ENCODE results near the gene DAG1.

DAG1 gene

DNA sequence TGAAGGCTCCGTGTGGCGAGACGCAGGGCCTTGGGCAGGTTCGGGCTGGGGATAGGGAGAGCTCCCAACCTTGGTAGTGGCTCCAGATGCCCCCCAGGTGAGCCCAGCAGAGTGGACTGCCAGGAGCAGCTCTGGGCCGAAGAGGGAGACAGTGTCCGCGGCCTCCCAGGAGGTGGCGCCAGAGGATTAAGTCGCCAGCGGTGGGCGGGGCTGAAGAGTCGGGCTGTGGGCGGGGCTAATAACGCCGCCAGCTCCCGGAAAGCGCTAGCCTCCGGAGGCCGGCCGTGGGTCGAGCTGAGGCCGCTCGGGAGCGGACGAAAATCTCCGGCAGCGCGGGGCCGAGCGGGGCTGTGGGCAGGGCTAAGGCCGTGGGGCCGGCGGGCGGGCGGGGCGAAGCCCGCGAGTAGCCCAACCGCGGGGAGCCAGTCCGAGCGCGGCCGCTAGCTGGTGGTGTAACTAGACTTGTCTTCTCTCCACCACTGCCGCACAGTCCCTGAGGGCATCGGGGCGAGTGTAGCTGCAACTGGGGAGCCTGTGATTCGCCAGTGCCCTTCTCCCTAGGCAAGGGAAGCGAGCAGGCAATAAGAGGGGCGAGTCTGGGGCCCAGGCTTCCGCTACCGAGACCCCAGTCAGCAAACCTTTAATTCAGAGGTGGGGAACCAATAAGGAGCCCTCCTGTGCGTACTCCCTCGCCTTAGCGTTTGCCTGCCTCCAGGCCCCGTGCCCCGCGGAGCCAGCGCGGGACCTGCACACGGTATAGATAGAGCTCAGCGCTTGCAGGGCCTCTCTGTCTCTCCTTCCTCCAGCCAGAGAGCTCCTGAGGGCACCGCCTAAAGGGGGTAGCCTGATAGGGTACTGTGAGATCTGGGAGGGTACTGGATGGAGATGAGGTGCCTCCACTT, 69.8 kb downstream of the DAG1 start:
- DNase-seq (ENCODE audit: low read depth in 2 of 2) = peak; percentile 95 to 97
- H3K4me3 ChIP-seq (replicated peaks in 1 of 2; ENCODE audit: low read depth in 2 of 2, low read length in 2 of 2) = peak overlapping the region; percentile 47 to 59
- TF ChIP-seq, protein P1, sequence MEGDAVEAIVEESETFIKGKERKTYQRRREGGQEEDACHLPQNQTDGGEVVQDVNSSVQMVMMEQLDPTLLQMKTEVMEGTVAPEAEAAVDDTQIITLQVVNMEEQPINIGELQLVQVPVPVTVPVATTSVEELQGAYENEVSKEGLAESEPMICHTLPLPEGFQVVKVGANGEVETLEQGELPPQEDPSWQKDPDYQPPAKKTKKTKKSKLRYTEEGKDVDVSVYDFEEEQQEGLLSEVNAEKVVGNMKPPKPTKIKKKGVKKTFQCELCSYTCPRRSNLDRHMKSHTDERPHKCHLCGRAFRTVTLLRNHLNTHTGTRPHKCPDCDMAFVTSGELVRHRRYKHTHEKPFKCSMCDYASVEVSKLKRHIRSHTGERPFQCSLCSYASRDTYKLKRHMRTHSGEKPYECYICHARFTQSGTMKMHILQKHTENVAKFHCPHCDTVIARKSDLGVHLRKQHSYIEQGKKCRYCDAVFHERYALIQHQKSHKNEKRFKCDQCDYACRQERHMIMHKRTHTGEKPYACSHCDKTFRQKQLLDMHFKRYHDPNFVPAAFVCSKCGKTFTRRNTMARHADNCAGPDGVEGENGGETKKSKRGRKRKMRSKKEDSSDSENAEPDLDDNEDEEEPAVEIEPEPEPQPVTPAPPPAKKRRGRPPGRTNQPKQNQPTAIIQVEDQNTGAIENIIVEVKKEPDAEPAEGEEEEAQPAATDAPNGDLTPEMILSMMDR (IDR thresholded peaks at IDR 0.05; ENCODE audit: low read depth, low read length) = peak; percentile 90

DNA sequence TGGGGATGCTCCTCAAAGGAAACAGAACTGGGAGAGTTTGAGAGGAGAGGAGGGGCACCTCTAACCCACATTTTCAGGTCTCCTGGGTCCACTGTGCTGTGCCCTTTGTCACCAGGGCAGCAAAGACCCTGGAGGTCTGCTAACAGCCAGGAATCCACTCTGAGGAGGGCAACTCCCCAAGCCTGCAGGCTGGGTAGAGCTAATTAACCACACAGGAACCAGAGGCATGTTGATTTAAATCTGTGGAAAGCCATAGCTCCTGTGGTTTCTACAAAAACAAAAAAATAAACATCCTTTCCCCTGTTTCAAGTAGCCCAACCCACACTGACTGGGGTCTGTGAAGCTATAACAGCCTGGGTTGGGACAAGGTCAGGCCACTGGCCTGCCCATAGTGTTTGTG, 82.0 kb downstream of the DAG1 start:
- no peak overlapping the region for H3K4me3 ChIP-seq (replicated peaks in 1 of 2; ENCODE audit: low read depth in 2 of 2, low read length in 2 of 2)
- DNase-seq (ENCODE audit: low read depth in 2 of 2) = no peak
- TF ChIP-seq, protein P1 (IDR thresholded peaks at IDR 0.05; ENCODE audit: low read depth, low read length) = no peak

DNA sequence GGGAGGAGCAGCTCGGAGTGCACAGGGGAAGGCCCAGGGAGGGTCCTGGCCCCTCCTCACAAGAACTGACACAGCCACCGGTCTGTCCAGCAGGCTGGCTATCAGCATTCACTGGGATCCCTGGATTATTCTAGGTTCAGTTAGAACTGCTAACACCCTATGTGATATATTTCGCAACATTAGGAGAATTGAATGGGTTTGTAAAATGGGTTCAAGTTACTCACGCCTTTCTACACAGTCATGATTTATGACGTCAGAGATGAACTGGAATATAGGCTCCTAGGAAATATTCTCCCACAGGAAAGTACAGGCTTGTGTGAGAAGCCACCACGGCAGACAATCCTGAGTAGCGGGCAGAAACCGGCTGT, 83.2 kb downstream of the DAG1 start:
- H3K4me3 ChIP-seq (replicated peaks in 1 of 2; ENCODE audit: low read depth in 2 of 2, low read length in 2 of 2) = peak overlapping the region; percentile 65 to 73
- TF ChIP-seq, protein P1 (IDR thresholded peaks at IDR 0.05; ENCODE audit: low read depth, low read length) = no peak
- peak; percentile 55 to 67 for DNase-seq (ENCODE audit: low read depth in 2 of 2)

DNA sequence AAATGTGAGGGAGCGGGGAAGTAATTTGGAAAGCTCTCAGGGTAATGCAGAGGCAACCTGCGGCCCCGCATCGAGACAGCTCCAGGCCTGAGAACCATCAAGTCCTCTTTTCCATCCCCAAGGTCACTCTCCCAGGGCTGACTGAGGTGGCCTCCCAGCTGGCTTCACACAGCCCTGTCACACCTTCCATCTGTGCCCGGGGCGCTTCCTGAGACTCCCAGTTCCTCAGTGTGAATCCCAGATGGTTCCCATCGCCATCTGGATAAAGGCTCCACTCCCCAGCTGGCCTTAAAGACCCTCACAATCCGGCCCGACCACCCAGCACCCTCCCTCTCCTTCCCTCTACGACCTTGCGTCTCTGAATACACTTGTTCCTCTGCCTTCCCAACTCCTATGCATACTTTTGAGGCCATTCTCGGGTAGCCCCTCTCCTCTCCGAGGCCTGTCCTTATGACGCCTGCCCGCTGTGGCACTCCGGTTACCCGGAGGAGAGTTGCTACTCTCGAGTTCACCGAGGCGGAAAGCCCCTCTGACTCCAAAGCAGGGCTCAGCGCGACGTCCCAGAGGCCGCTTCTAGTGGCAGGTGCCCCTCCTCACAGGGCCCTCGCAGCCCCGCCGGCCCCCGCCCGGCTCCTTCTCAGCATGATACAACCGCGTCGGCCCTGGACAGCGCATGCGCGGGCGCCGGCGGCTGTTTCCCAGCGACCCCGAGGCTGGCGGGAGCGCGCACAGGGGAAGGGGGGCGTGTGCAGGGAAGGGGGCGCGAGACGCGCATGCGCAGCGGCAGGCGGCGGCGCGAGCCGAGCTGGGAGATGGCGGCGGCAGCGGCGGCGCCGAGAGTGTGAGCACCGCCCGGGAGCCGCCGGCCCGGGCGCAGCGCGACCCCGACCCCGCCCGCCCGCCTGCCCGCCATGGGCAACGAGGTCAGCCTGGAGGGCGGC, 83.9 kb downstream of the DAG1 start, which contains the start of gene BSN:
BSN (plus strand) TSS at position 786 of the 941 bp plus-strand sequence; CDS start at position 912, 126 bp downstream.
- H3K4me3 ChIP-seq (replicated peaks in 1 of 2; ENCODE audit: low read depth in 2 of 2, low read length in 2 of 2) = peak within 1 kb of the TSS; percentile 65 to 73
- TF ChIP-seq, protein P1 (IDR thresholded peaks at IDR 0.05; ENCODE audit: low read depth, low read length) = no peak
- DNase-seq (ENCODE audit: low read depth in 2 of 2) = peak; percentile 88 to 93

DNA sequence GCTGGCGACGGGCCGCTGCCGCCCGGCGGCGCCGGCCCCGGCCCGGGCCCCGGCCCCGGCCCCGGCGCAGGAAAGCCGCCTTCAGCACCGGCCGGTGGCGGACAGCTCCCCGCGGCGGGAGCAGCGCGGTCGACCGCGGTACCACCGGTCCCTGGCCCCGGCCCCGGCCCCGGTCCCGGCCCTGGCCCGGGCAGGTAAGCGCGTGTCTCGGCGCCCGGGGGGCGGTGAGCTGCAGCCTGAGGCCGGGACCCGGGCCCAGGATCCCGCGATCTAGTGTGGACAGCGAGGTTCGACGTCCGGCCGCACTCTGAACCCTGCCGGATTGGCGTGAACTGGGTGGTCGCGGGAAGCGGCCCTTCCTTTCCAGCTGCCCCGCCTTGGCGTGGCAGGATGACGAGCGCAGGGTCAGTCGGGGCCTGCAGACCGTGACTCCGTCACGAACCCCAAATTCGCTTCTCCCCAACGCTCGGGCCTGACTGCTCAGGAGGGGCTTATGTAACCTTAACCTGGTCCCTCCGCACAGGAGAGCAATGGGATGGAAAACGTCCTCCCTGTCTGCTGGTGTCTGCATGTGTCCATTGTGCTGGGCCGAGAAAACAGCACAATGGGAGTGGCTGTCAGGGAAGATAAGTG, 84.7 kb downstream of the DAG1 start:
- peak overlapping the region; percentile 39 to 73 for H3K4me3 ChIP-seq (replicated peaks in 1 of 2; ENCODE audit: low read depth in 2 of 2, low read length in 2 of 2)
- DNase-seq (ENCODE audit: low read depth in 2 of 2) = peak; percentile 13 to 48
- TF ChIP-seq, protein P1 (IDR thresholded peaks at IDR 0.05; ENCODE audit: low read depth, low read length) = no peak

All from cardiac fibroblast (primary cell).